ENCODE measurements around the gene HSFX2. TPM values are rescaled to one million over a fixed set of nuclear protein-coding genes. Genes with fewer than 3 reads are reported as not detected.
"Not testable (repeated sequence)": the region's sequence is repeated elsewhere in the genome, so short reads cannot be mapped to it uniquely, and the experiment has no call there.

The HSFX2 gene
- total RNA-seq, 1 donor from 2014 or later: 0.59 TPM

- intact Hi-C loops (cut with micrococcal nuclease): not testable (repeated sequence)
Measured at GRCh38 chrX:149595943-149596342, 829 bp upstream of the HSFX2 start.

- intact Hi-C loops (cut with micrococcal nuclease): not testable (repeated sequence)
Measured at GRCh38 chrX:149590993-149591392, 4.1 kb downstream of the HSFX2 start.

- intact Hi-C loops (cut with micrococcal nuclease): not testable (repeated sequence)
Measured at GRCh38 chrX:149587359-149587758, 7.8 kb downstream of the HSFX2 start, which contains the start of gene MAGEA9B. Gene MAGEA9B, minus strand, starts transcription at chrX:149587459. Its CDS starts 4,280 bp downstream, at chrX:149583179.

GRCh38 chrX:149585631-149586030 is 9.5 kb downstream of the HSFX2 start:
- intact Hi-C loops (cut with micrococcal nuclease): not testable (repeated sequence)

GRCh38 chrX:149573456-149573855 is 21.7 kb downstream of the HSFX2 start:
- intact Hi-C loops (cut with micrococcal nuclease): not testable (repeated sequence)

- intact Hi-C loops (cut with micrococcal nuclease): no loop called here
Measured at GRCh38 chrX:149572743-149573142, 22.4 kb downstream of the HSFX2 start.

GRCh38 chrX:149571770-149572169 is 23.3 kb downstream of the HSFX2 start:
- intact Hi-C loops (cut with micrococcal nuclease): no loop called here

GRCh38 chrX:149570668-149571067 is 24.4 kb downstream of the HSFX2 start:
- intact Hi-C loops (cut with micrococcal nuclease): no loop called here

- intact Hi-C loops (cut with micrococcal nuclease): no loop called here
Measured at GRCh38 chrX:149569770-149570169, 25.3 kb downstream of the HSFX2 start.

- intact Hi-C loops (cut with micrococcal nuclease): no loop called here
Measured at GRCh38 chrX:149568701-149569296, 26.3 kb downstream of the HSFX2 start.

GRCh38 chrX:149567621-149568417 is 27.3 kb downstream of the HSFX2 start:
- intact Hi-C loops (cut with micrococcal nuclease): no loop called here

GRCh38 chrX:149563359-149563758 is 31.8 kb downstream of the HSFX2 start:
- intact Hi-C loops (cut with micrococcal nuclease): no loop called here

GRCh38 chrX:149555251-149555650 is 39.9 kb downstream of the HSFX2 start:
- intact Hi-C loops (cut with micrococcal nuclease): not testable (repeated sequence)

GRCh38 chrX:149551939-149552248 is 43.2 kb downstream of the HSFX2 start:
- intact Hi-C loops (cut with micrococcal nuclease): not testable (repeated sequence)

GRCh38 chrX:149551245-149551938 is 43.7 kb downstream of the HSFX2 start:
- intact Hi-C loops (cut with micrococcal nuclease): not testable (repeated sequence)

GRCh38 chrX:149550454-149550853 is 44.7 kb downstream of the HSFX2 start:
- intact Hi-C loops (cut with micrococcal nuclease): not testable (repeated sequence)

- intact Hi-C loops (cut with micrococcal nuclease): loop anchor here (10.0 kb wide), 1 partner anchor 1345 kb away; the partner anchor contains the start of gene CD99L2
Measured at GRCh38 chrX:149549701-149550100, 45.4 kb downstream of the HSFX2 start, which contains the start of gene HSFX3. Gene HSFX3, minus strand, starts transcription at chrX:149549924. Its CDS starts 72 bp downstream, at chrX:149549852.

GRCh38 chrX:149547782-149548181 is 47.3 kb downstream of the HSFX2 start:
- intact Hi-C loops (cut with micrococcal nuclease): loop anchor here (10.0 kb wide), 1 partner anchor 1347 kb away; the partner anchor contains the start of gene CD99L2

- intact Hi-C loops (cut with micrococcal nuclease): loop anchor here (10.0 kb wide), 1 partner anchor 1348 kb away; the partner anchor contains the start of gene CD99L2
Measured at GRCh38 chrX:149546962-149547361, 48.2 kb downstream of the HSFX2 start.

GRCh38 chrX:149545545-149546543 is 49.3 kb downstream of the HSFX2 start:
- intact Hi-C loops (cut with micrococcal nuclease): loop anchor here (10.0 kb wide), 1 partner anchor 1349 kb away; the partner anchor contains the start of gene CD99L2

Measured in T-helper 1 cell treated with Interleukin-12 subunit alpha and Interleukin-12 subunit beta and Interleukin-4 antibody, amounts not matched to agents 30 ng/mL and 1 ng/mL, for 36 hours (primary cell).